NB4 (cell line): ENCODE measurements around the gene PCSK4.

Experiments
- MYC ChIP-seq: IDR thresholded peaks from 2 replicates; pipeline ENCODE4 v1.6.1; 2011; ENCODE audit warnings: low read depth, low read length
- POLR2A ChIP-seq: IDR thresholded peaks from 2 replicates; pipeline ENCODE4 v1.6.1; 2011; ENCODE audit warnings: mild to moderate bottlenecking; ENCODE audit not compliant: insufficient read length; ENCODE audit errors: extremely low read depth
- TF ChIP-seq, protein P1 (sequence below): IDR thresholded peaks from one replicate; pipeline ENCODE4 v1.5.1; 2012; ENCODE audit warnings: low read depth, low read length
- TF ChIP-seq, protein P2 (sequence below): IDR thresholded peaks from 2 replicates; pipeline ENCODE4 v1.6.1; 2011; ENCODE audit warnings: low read depth, low read length

DNA sequence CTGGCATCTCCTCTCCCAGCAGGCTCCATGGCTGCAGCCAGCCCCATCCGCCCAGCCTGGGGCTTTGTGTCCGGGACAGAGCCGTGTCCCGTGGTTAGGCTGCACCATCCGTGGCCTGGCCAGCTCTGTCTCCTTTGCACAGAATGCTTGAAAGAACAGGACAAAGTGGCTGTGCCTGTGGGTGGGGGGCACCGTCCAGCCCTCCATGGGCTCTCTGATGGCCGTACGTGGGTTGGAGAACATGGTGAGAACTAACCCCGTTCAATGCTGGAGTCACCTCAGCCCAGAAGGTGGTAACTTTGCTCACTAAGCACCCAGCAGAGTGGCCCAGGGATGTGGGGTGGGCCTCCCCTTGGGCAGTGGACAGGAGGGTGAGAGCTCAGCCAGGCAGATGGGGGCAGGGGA lies 49.1 kb downstream of the PCSK4 start:
- TF ChIP-seq, protein P1, sequence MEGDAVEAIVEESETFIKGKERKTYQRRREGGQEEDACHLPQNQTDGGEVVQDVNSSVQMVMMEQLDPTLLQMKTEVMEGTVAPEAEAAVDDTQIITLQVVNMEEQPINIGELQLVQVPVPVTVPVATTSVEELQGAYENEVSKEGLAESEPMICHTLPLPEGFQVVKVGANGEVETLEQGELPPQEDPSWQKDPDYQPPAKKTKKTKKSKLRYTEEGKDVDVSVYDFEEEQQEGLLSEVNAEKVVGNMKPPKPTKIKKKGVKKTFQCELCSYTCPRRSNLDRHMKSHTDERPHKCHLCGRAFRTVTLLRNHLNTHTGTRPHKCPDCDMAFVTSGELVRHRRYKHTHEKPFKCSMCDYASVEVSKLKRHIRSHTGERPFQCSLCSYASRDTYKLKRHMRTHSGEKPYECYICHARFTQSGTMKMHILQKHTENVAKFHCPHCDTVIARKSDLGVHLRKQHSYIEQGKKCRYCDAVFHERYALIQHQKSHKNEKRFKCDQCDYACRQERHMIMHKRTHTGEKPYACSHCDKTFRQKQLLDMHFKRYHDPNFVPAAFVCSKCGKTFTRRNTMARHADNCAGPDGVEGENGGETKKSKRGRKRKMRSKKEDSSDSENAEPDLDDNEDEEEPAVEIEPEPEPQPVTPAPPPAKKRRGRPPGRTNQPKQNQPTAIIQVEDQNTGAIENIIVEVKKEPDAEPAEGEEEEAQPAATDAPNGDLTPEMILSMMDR, result no peak
- TF ChIP-seq POLR2A, result no peak
- TF ChIP-seq, protein P2, sequence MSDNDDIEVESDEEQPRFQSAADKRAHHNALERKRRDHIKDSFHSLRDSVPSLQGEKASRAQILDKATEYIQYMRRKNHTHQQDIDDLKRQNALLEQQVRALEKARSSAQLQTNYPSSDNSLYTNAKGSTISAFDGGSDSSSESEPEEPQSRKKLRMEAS, result no peak
- no peak for TF ChIP-seq MYC
